SH-SY5Y (cell line): ENCODE data around the gene POU2F1.

Experiments used
- GATA2 ChIP-seq: IDR thresholded peaks from 2 replicates; pipeline ENCODE4 v1.6.1; 2011; ENCODE audit warnings: mild to moderate bottlenecking, low read depth, low read length
- GATA3 ChIP-seq: IDR thresholded peaks from 2 replicates; pipeline ENCODE4 v1.6.1; 2011; ENCODE audit warnings: low read depth, mild to moderate bottlenecking, low read length, moderate library complexity

The POU2F1 gene

DNA sequence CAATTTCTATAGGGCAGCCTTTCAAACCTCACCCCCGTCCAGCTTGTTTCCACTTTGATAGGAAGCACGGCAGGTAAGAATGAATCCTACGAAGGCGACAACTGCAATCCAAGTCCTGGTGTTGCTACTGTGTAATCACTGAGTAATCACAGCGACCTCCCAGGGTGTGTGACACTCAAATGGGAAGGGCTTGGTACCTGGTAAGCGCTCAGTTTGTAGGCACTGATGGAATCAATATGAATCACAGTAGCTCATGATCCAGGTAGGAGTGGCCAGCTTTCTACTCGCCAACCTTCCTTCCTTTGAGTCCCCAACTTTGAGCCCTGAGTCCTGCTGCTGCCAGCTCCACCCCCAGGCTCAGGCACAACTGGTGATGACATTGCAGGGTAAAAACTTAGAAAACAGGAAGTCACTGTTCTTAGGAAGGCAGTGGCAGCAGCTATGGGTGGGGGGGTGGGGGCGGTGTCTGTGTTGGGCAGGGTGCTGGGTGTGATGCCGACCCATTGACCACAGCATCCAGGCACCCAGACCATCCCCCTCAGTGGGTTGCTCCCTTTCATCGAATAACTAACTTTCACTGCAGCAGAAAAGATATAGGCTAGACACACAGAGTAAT lies 226.9 kb downstream of the POU2F1 start:
- TF ChIP-seq GATA2: no peak
- no peak for TF ChIP-seq GATA3

DNA sequence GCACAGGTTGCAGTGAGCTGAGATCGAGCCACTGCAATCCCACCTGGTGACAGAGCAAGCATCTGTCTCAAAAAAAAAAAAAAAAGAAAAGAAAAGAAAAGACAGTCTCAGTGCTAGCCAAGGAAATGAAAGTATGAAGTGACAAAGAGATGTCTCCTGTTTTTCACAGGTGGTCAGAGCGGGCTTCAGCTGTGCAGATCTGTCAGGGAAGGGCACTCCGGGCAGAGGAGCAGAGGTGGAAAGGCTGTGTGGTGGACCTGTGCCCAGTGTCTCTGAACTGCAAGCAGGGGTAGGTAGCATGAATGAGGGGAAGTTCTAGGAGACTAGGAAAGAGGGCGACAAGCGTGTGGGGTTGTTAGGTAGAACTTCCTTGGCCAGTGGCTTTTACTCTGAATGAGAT lies 230.2 kb downstream of the POU2F1 start:
- TF ChIP-seq GATA3: no peak

DNA sequence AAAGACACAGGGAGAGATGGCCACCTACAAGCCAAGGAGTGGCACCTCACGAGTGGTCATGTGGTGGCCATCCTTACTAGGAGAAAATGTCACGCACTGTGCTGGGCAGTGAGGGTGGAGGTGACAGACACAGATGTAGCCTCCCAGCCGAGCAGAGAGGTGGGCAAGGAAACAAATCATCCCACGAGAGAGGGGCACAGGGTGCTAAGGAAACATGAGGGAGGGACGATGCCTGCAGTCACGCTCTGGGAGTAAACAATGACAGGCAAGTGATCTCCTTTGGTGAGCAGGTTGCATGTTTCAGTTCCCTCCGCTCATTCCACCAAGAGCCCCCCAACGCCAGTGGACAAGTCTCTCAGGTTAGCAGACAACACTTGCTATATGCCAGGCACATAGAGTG lies 231.8 kb downstream of the POU2F1 start:
- no peak for TF ChIP-seq GATA3
- TF ChIP-seq GATA2: no peak

DNA sequence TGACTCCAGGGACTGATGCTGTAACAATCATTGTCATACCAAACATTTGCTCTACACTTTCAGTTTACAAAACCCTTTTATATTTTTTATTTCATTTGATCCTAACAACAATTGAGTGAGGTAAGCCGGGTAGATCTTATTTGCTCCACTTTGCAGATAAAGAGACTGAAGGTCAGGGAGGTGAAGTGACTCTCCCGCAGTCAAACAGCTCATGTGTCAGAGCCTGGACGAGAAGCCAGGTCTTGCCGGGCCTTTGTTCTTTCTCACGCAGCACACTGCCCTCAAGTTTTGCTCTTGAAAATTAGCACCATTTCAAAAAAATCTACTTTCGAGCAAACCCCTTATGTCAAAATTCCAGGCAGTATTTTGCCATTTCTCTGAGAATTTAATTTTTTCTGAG lies 232.4 kb downstream of the POU2F1 start:
- TF ChIP-seq GATA3: no peak
- no peak for TF ChIP-seq GATA2

DNA sequence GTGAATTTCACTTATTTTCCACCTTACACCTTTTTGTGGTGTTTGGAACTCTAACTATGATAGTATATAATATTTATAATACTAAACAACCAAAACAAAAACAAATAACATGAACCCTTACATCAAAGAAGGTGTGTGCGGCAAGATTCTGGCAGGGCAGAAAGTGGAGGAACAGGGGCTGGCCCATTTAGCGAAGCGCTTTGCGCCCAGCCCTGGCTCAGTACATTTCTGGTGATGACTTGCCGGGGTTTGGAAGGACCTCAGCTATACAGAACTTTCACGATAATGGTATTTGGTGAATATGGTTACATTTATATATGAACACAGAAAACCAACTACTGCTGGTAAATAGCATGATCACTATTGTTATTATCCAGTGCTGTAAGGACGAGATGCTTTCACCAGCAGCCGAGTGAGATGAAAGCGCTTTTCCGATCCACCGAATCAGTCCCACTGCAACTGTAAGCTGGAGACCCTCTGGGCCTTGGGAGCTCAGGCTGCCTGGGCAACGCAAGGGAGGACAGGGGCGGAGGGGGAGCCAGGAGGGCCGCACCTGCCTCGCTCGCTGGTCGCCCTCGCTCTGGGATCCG lies 233.7 kb downstream of the POU2F1 start:
- TF ChIP-seq GATA2 (no peak), GATA3 (no peak)

DNA sequence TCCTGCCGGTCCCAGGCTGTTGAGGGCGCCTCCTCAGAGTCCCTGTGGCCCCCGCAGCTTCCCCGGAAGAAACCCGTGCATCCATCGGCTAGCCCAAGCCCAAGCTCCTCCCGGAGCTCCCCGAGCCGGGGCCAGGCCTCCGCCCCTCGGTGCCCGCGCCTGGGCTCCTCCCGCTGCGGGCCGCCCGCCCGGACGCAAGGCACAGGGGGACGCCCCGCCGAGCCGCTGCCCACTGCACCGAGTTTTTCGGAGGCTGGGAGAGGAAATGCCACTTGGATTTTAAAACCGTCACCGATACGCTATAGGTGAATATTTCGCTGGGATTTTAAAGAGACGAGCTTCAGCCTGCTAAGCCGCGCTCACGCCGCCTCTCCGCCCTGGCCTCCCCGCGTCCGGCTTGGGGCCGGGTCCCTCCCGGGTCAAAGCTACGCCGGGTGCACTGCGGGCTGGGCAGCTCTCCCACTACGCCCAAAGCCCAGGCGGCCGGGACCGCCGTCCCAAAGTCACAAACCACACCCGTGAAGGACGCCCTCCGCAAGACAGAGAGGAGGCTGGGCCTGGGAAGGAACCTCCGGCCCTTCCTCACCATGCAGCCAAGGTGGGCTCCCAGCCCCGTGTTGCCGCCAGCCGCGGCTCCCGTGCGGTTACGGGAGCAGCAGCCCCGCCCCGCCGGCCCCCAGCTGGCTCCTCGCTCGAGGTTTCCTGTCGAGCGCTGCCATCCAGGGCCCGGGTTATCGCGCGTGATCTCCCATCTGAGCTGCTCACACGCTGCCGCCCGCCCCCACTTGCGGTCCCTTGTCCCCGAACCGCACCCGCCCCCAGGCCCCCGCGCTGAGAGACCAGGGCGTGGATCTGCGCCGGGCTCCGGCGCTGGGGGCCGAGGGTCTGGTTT lies 234.5 kb downstream of the POU2F1 start:
- peak; percentile 85 for TF ChIP-seq GATA2
- TF ChIP-seq GATA3: no peak

DNA sequence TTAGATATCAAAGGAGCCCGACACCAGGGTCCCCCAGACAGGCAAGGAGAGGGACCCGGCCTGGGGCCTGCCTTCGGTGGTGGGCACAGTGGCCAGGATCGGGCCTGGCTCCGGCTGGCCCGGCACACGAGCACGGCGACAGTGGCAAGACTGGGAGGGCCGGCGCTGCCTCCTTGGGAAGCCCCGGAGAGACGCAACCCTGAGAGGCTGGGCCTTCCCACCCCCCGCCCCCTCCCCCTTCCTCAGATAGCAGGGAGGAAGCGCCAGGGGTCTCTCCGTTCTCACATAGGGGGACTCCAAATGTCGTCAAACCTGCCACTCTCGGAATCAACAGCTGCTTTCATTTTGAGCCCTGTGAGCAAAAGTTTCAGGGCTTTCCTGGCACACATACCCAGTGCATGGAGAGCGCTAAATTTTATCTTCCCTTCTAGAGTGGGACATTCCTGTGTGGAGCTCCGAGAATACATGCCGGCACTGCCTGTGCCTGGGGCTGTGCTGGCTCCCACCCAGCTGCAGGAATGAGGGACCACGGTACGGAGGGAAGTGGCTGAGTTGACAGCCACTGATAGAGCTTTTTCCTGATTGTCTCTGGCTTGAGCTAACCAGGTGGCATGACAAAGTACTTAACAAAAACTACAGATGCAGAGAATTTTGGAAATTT lies 235.2 kb downstream of the POU2F1 start:
- TF ChIP-seq GATA2: no peak
- TF ChIP-seq GATA3: no peak

DNA sequence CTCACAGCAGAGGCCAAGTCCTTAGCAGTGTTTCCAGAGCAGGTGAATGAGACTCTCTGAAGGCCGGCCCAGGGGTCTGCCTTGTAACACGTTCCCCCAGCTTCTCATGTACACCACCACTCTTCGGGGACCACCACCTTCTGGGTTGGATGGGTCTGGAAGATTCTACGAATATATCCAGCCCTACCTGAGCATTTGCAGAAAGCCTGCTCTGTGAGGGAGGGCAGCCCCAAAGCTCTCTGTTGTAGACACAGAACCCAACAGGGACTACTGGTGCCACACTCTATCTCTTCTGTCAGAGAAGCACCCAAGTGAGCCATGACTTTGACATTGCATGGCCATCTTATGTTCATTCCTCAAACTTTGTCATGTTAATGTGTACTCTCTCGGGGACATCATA lies 235.8 kb downstream of the POU2F1 start:
- TF ChIP-seq GATA3 (no peak), GATA2 (no peak)

DNA sequence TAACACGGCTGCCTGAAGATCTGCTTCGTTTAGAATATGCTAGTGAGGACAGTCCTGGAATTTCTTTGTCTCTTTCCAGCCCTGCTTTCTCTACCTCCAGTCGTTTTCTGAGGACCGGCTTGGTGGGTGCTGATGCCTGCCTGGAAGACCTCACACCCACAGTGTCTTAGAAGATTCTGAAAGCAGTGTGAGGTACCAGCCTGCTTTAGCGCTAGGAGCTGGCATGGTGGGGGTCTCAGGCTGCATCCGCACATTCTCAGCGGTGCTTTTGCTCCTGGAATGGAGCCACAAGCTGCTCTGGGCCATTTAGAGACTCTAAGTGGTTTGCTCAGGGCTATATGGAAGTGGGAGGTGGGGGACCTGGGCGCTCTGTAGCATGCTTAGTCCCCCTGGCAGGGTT lies 236.2 kb downstream of the POU2F1 start:
- TF ChIP-seq GATA3 (no peak), GATA2 (no peak)

DNA sequence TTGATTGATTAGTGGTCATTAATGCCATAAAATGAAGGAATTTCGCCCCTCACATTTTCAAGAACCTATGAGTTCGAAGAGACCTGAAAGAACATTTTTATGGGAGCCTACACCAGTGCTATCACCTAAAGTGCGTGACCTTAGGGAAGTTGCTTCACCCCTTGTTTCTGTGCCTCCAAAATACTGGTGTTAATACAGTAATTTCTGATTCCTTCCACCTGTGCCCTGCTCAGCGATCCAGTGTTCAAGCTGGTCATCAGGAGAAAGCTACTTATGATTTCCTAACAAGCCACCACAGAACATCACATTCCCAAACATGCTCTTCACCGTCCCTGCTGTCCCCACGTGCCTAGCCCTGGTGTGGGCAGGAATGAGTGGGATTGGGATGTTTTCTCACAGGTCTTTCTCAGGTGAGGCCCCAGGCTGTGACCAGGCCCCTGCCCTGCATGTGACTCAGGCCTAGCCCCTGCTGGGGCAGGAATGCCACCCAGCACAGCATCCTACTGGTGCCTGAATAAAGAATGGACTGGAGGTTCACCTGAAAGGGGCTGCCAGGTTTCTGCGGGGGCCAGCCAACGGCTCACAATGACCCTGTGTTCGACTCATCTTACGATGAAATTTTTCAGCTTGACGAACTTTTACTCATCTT lies 237.4 kb downstream of the POU2F1 start:
- no peak for TF ChIP-seq GATA3
- no peak for TF ChIP-seq GATA2

DNA sequence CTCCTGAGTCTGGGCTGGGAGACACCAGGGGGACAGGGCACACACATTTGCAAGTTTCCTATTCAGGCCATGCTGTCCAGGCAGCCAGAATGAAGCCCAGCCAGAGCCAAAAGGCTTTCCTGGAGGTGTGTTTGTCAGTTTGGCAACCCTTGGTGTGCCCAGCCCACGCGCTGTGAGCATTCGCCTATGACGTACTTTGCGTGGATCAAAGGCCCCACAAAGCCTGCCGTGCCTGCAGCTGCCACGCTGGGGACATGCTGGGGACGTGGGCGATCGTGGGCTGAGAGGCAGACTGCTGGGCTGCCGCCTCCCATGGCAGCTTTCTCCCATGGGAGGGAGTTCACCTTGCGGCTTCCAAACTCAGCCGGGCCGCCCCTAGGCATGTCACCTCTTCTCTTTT lies 240.2 kb downstream of the POU2F1 start:
- TF ChIP-seq GATA3 (no peak), GATA2 (no peak)

DNA sequence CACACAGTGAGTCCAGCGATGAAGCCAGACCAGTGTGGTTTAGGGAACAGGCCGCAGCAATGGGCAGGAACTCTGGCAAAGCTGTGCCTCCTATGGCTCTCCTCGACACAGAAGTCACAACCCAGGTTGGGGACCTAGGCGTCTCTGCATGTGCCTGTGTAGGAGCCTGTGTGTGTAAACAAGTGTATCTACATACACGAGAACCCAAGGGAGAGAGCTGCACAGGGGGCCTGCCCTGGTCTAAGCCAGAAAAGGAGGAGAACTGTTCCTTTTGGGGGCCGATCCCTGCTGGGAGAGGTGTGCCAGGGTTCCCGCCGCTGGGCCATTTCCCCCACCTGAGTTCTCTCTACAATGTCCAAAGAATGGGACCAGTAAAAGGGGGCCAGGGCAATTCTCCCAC lies 241.7 kb downstream of the POU2F1 start:
- TF ChIP-seq GATA2 (no peak), GATA3 (no peak)

DNA sequence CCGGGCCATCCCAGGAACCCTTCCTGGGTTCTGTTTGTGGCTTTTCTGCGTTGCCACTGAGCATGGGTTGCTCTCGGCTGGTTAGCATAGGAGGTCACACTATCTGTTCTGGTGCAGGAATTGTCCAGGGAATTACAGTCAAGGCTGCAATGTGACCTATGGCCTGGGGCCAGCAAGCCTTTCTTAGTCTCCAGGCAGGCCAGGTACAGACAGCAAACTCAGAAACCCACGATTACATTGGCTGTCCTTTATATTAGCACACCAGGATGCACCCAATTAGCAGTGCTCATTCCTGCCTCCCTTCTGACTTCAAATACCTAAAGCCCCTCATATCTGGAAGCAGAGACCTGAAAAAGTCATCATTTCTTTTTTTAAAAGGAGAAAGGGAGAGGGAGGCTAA lies 242.4 kb downstream of the POU2F1 start:
- TF ChIP-seq GATA2: no peak
- no peak for TF ChIP-seq GATA3

DNA sequence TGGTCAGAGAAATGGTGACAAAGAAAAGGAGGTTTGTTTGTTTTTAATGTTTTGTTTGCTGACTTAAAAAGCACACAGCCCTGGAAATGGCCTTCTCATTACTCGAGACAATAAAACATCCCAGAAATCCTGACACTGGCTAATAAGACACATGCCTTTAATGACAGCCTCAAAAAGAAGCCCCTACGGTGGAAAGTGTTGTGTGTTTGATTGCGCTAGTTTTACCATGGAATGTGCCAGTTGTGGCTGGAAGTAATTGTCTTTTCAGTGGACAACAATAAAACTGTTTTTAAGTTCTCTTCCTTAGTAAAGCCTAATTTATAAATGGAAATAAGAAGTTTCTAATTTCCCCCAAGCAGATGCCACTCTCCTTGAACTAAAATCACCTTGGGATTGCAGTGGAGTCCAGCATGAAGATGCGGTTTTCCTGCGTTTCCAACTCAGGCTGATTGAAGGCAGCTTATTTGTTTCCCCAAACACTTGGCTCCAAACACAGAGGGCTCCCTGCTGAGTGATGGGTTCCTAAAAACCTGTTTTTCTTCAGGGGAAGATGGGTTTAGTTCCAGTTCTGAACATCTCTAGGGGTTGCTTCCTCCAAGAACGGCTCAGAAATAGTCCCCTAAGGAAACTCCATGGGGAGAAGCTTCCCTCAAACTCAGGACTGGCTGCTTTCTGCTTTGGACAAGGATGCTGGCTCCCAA lies 243.3 kb downstream of the POU2F1 start:
- TF ChIP-seq GATA3 (no peak), GATA2 (no peak)
